BLaER1 (cell line): ENCODE measurements around the gene ANO9.

Experiments
- H3K27ac ChIP-seq: shearing (Covaris generic); formaldehyde crosslinking; 2 replicates; pipeline ENCODE4 v1.8.1; 2022
- H3K27me3 ChIP-seq: shearing (Covaris generic); formaldehyde crosslinking; 2 replicates; pipeline ENCODE4 v1.8.1; 2022
- H3K36me3 ChIP-seq: shearing (Covaris generic); formaldehyde crosslinking; 2 replicates; pipeline ENCODE4 v1.8.1; 2022
- H3K4me1 ChIP-seq: shearing (Covaris generic); formaldehyde crosslinking; 2 replicates; pipeline ENCODE4 v1.8.1; 2022
- H3K4me2 ChIP-seq: shearing (Covaris generic); formaldehyde crosslinking; 2 replicates; pipeline ENCODE4 v1.8.1; 2022
- H3K4me3 ChIP-seq: shearing (Covaris generic); formaldehyde crosslinking; 2 replicates; pipeline ENCODE4 v1.8.1; 2022
- H3K9ac ChIP-seq: shearing (Covaris generic); formaldehyde crosslinking; 2 replicates; pipeline ENCODE4 v1.8.1; 2022
- H3K9me3 ChIP-seq: shearing (Covaris generic); formaldehyde crosslinking; 2 replicates; pipeline ENCODE4 v1.8.1; 2022
- H4K20me1 ChIP-seq: shearing (Covaris generic); formaldehyde crosslinking; 2 replicates; pipeline ENCODE4 v1.8.1; 2022
- Cebpa-rat ChIP-seq: shearing (Covaris generic); IDR thresholded peaks from 2 replicates; pipeline ENCODE4 v1.8.1; 2022

The ANO9 gene

GRCh38 chr11:441418-442274, at the start of gene ANO9:
TSS of gene ANO9 (minus strand) at chr11:442011. CDS start at chr11:441926, 85 bp downstream.
- no peak for TF ChIP-seq Cebpa-rat
- Histone ChIP-seq H3K4me3 (peak within 1 kb of the TSS; percentile 61), H3K36me3 (no peaks in the 10 kb centered on the region), H3K9ac (peak within 1 kb of the TSS; percentile 65), H3K9me3 (no peaks in the 10 kb centered on the region), H3K4me2 (peak within 1 kb of the TSS; percentile 94), H3K27me3 (no peaks in the 10 kb centered on the region), H4K20me1 (no peaks in the 10 kb centered on the region), H3K4me1 (peaks cover 56% of the 10 kb centered on the region), H3K27ac (peak within 1 kb of the TSS; percentile 64)

DNA sequence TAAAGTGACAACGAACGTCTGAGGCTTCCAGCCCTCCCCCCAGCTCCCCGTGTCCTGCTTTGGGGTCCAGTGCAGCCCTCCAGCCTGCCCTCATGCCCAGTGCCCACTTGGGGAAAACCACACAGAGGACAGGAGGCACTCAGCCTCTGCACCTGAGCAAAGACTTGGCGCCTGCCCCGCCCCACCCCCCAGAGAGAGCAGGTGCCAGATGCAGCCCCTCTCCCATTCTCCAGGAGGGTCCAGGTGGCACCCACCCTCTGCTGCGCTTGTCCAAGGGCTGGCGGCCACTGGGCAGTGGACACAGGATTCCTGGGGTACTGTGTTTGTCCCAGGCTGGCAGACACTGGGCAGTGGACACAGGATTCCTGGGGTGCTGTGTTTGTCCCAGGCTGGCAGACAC, 49.5 kb upstream of the ANO9 start:
- Histone ChIP-seq H3K36me3 (peaks cover 92% of the 10 kb centered on the region), H3K4me1 (no peaks in the 10 kb centered on the region), H3K4me2 (no peak overlapping the region), H3K9ac (no peak overlapping the region), H3K27me3 (no peaks in the 10 kb centered on the region), H3K27ac (no peak overlapping the region), H3K9me3 (no peaks in the 10 kb centered on the region), H4K20me1 (peaks cover 57% of the 10 kb centered on the region), H3K4me3 (no peak overlapping the region)
- no peak for TF ChIP-seq Cebpa-rat

GRCh38 chr11:490930-491260, 49.1 kb upstream of the ANO9 start:
- Histone ChIP-seq H3K9ac (no peak overlapping the region), H4K20me1 (peaks cover 57% of the 10 kb centered on the region), H3K4me1 (no peaks in the 10 kb centered on the region), H3K36me3 (peaks cover 90% of the 10 kb centered on the region), H3K9me3 (no peaks in the 10 kb centered on the region), H3K27ac (no peak overlapping the region), H3K27me3 (no peaks in the 10 kb centered on the region), H3K4me3 (no peak overlapping the region), H3K4me2 (no peak overlapping the region)
- no peak for TF ChIP-seq Cebpa-rat

- Histone ChIP-seq H3K9me3 (no peaks in the 10 kb centered on the region), H3K4me1 (no peaks in the 10 kb centered on the region), H3K27ac (no peak overlapping the region), H3K9ac (no peak overlapping the region), H3K4me2 (no peak overlapping the region), H4K20me1 (peaks cover 57% of the 10 kb centered on the region), H3K4me3 (no peak overlapping the region), H3K36me3 (peaks cover 85% of the 10 kb centered on the region), H3K27me3 (no peaks in the 10 kb centered on the region)
- TF ChIP-seq Cebpa-rat = no peak
Measured at GRCh38 chr11:490186-490929, 48.5 kb upstream of the ANO9 start.

DNA sequence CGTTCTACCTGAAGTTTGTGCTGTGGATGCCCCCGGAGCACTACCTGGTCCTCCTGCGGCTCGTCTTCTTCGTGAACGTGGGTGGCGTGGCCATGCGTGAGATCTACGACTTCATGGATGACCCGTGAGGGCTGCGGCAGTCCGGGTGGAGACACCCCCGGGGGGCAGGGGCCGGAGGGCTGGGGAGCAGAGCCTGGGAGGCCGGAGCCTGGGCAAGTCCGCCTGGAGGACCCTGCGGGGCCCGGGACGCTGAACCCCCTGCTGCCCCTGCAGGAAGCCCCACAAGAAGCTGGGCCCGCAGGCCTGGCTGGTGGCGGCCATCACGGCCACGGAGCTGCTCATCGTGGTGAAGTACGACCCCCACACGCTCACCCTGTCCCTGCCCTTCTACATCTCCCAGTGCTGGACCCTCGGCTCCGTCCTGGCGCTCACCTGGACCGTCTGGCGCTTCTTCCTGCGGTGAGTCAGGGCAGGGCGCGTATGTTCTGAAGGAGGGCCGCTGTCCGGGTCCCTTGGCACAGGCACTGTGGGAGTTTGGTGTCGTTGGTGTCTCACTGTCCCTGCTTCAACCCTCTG, 47.9 kb upstream of the ANO9 start:
- Histone ChIP-seq H3K27ac (no peak overlapping the region), H3K9me3 (peaks cover 4% of the 10 kb centered on the region; the same call in 1 of the 2 replicates), H3K36me3 (peaks cover 84% of the 10 kb centered on the region)

DNA sequence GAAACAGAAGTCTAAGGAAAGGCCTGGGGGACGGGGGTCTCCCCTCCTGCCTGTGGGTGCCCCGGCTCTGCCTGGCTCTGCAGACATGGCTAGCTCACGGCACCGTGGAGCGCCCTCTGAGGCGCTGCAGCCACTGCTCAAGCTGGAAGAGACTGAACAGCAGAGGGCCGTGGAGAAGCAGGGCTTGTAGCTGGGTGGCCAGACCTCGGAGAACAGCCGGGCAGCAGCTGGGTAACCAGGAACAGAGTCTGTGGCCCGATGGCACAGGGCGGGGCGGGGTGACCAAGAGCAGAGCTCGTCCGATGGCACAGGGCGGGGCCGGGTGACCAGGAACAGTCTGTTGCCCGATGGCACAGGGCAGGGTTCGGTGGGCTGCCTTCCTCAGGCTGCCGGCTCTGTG, 47.2 kb upstream of the ANO9 start:
- no peaks in the 10 kb centered on the region for H3K27me3 ChIP-seq
- peaks cover 9% of the 10 kb centered on the region; the same call in 1 of the 2 replicates for H3K9me3 ChIP-seq
- no peak overlapping the region for H3K4me2 ChIP-seq
- no peak for TF ChIP-seq Cebpa-rat
- H3K9ac ChIP-seq = no peak overlapping the region
- peaks cover 84% of the 10 kb centered on the region for H3K36me3 ChIP-seq
- H4K20me1 ChIP-seq = peaks cover 61% of the 10 kb centered on the region
- no peak overlapping the region for H3K27ac ChIP-seq
- no peaks in the 10 kb centered on the region for H3K4me1 ChIP-seq
- H3K4me3 ChIP-seq = no peak overlapping the region

More for the DNA sequence above, 47.9 kb upstream of the ANO9 start:
- TF ChIP-seq Cebpa-rat = no peak
- Histone ChIP-seq H3K4me1 (no peaks in the 10 kb centered on the region), H3K4me3 (no peak overlapping the region), H4K20me1 (peaks cover 57% of the 10 kb centered on the region), H3K27me3 (no peaks in the 10 kb centered on the region), H3K9ac (no peak overlapping the region), H3K4me2 (no peak overlapping the region)

DNA sequence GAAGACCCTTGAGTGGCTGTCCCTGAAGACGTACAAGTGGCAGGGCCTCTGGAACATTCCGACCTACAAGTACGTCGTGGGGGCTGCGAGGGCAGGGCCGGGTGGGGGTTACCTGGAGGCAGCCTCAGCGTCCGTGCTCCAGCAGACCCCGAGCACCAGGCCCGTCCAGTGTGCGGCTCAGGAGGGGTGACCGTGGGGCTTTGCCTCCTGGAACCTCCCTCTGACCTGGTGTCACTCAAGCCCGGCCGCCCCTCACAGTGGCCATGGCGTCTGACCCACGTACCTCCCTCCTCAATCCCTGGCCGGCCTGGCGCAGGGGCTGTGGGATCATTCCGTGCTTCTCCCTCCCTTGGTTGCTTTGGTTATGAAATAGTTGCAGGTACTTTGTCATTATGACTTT, 46.8 kb upstream of the ANO9 start:
- H3K36me3 ChIP-seq = peaks cover 85% of the 10 kb centered on the region
- no peaks in the 10 kb centered on the region for H3K4me1 ChIP-seq
- H4K20me1 ChIP-seq = peaks cover 65% of the 10 kb centered on the region
- no peak overlapping the region for H3K4me3 ChIP-seq
- no peak overlapping the region for H3K4me2 ChIP-seq
- no peak overlapping the region for H3K9ac ChIP-seq
- no peak overlapping the region for H3K27ac ChIP-seq
- H3K9me3 ChIP-seq = peaks cover 12% of the 10 kb centered on the region; the same call in 1 of the 2 replicates
- no peaks in the 10 kb centered on the region for H3K27me3 ChIP-seq
- no peak for TF ChIP-seq Cebpa-rat

DNA sequence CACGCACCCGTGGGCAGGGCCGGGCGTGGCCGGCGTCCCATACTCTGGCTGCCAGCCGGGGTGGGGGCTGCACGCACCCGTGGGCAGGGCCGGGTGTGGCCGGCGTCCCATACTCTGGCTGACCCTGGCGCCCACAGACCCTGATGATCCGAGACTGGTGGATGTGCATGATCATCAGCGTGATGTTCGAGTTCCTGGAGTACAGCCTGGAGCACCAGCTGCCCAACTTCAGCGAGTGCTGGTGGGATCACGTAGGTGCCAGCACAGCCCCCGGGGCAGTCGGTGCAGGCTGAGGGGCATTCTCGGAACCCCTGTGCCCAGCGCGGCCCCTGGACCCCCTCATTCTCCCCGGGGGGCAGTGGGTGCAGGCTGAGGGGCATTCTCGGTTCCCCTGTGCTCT, 46.3 kb upstream of the ANO9 start:
- Histone ChIP-seq H3K27ac (no peak overlapping the region), H4K20me1 (peaks cover 65% of the 10 kb centered on the region), H3K4me3 (no peak overlapping the region), H3K9ac (no peak overlapping the region), H3K27me3 (no peaks in the 10 kb centered on the region), H3K4me2 (no peak overlapping the region), H3K4me1 (no peaks in the 10 kb centered on the region), H3K36me3 (peaks cover 83% of the 10 kb centered on the region), H3K9me3 (peaks cover 16% of the 10 kb centered on the region; the same call in 1 of the 2 replicates)
- no peak for TF ChIP-seq Cebpa-rat

GRCh38 chr11:487571-488021, 45.8 kb upstream of the ANO9 start:
- Histone ChIP-seq H3K27ac (no peak overlapping the region), H3K4me3 (no peak overlapping the region), H3K4me2 (no peak overlapping the region), H3K27me3 (no peaks in the 10 kb centered on the region), H3K4me1 (no peaks in the 10 kb centered on the region), H3K36me3 (peaks cover 79% of the 10 kb centered on the region), H4K20me1 (peaks cover 61% of the 10 kb centered on the region), H3K9ac (no peak overlapping the region), H3K9me3 (peaks cover 17% of the 10 kb centered on the region)
- TF ChIP-seq Cebpa-rat = no peak

GRCh38 chr11:486189-486588, 44.4 kb upstream of the ANO9 start:
- no peak overlapping the region for H3K9ac ChIP-seq
- H3K27ac ChIP-seq = no peak overlapping the region
- peaks cover 24% of the 10 kb centered on the region for H3K9me3 ChIP-seq
- H3K4me1 ChIP-seq = no peaks in the 10 kb centered on the region
- peaks cover 85% of the 10 kb centered on the region for H3K36me3 ChIP-seq
- no peaks in the 10 kb centered on the region for H3K27me3 ChIP-seq
- H3K4me2 ChIP-seq = no peak overlapping the region
- no peak for TF ChIP-seq Cebpa-rat
- H3K4me3 ChIP-seq = no peak overlapping the region
- H4K20me1 ChIP-seq = peaks cover 54% of the 10 kb centered on the region
